Skeletal muscle satellite cell (primary cell): Measurements from ENCODE around the gene SCTR.

Source experiments
- H3K27me3 ChIP-seq: 2 replicates; pipeline ENCODE4 v1.7.0; 2013; ENCODE audit warnings: low read length; ENCODE audit not compliant: control insufficient read depth, insufficient read depth
- H3K36me3 ChIP-seq: 2 replicates; pipeline ENCODE4 v1.7.0; 2013; ENCODE audit warnings: mild to moderate bottlenecking, control low read depth, low read length; ENCODE audit not compliant: insufficient read depth
- H3K4me1 ChIP-seq: 2 replicates; pipeline ENCODE4 v1.7.0; 2013; ENCODE audit warnings: low read length; ENCODE audit not compliant: control insufficient read depth, insufficient read depth
- H3K4me2 ChIP-seq: 2 replicates; pipeline ENCODE4 v1.7.0; 2013; ENCODE audit warnings: mild to moderate bottlenecking, low read length
- H3K4me3 ChIP-seq: 2 replicates; pipeline ENCODE4 v1.7.0; 2013; ENCODE audit warnings: low read length
- H3K9ac ChIP-seq: 2 replicates; pipeline ENCODE4 v1.7.0; 2013; ENCODE audit warnings: mild to moderate bottlenecking, low read depth, low read length, moderate library complexity
- H3K9me3 ChIP-seq: replicated peaks from 2 replicates; pipeline ENCODE4 v1.7.0; 2013; ENCODE audit warnings: mild to moderate bottlenecking, control low read depth, low read length

SCTR gene

DNA sequence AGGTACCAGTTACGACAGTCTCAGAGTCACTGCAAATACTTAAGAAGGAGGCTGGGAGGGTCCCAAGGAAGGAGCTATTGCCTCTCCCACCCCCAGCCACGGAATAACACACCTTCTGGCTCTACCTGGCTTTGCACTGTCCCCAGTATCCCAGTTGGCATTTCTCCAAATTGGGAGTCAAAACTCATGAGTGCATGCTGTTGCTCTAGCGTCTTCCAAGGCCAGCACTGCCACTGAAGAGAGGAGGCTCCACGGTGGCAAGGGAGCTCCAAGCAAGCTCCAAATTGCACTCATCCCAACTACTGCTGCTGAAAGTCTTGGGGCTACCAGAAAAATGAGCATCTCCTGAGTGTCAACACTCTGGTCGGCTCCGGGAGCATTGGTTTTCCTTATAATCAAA lies 1.6 kb downstream of the SCTR start:
- H3K27me3 ChIP-seq, result peaks cover 58% of the 10 kb centered on the region

DNA sequence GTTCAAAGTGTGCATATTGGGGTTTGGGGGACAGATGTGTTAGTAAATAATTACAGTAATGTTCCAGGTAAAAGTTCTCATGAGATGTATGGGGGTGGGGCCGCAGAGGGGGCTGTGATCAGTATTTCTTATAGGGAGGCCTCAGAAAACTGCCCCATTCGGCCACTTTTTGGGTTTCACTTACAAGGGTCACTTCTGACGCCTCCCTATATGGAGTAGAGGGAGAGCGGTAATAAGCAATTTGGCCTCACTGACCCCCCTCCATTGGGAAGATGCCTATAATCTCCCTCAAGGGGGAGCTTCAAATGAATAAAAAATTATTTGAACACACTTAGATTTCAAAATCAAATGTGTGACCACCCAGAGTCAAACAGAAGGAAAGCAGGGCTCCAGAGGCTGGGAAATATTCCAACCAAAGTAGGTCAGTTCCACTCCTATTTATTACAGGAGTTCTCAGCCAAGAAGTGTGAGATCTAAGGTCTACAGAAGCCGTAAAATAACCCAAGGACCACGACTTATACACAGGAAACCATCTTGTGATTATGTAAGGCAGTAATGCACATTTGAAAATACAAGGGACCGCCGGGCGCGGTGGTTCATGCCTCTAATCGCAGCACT lies 2.7 kb downstream of the SCTR start:
- no peaks in the 10 kb centered on the region for H3K9me3 ChIP-seq
- no peak overlapping the region for H3K9ac ChIP-seq
- no peak overlapping the region for H3K4me2 ChIP-seq
- H3K4me3 ChIP-seq, result no peak overlapping the region
- no peaks in the 10 kb centered on the region for H3K36me3 ChIP-seq
- no peaks in the 10 kb centered on the region for H3K4me1 ChIP-seq
- H3K27me3 ChIP-seq, result peaks cover 47% of the 10 kb centered on the region

More for the DNA sequence above, 1.6 kb downstream of the SCTR start:
- no peaks in the 10 kb centered on the region for H3K4me1 ChIP-seq
- no peak overlapping the region for H3K4me3 ChIP-seq
- H3K4me2 ChIP-seq, result no peak overlapping the region
- no peak overlapping the region for H3K9ac ChIP-seq
- H3K9me3 ChIP-seq, result no peaks in the 10 kb centered on the region
- H3K36me3 ChIP-seq, result no peaks in the 10 kb centered on the region

DNA sequence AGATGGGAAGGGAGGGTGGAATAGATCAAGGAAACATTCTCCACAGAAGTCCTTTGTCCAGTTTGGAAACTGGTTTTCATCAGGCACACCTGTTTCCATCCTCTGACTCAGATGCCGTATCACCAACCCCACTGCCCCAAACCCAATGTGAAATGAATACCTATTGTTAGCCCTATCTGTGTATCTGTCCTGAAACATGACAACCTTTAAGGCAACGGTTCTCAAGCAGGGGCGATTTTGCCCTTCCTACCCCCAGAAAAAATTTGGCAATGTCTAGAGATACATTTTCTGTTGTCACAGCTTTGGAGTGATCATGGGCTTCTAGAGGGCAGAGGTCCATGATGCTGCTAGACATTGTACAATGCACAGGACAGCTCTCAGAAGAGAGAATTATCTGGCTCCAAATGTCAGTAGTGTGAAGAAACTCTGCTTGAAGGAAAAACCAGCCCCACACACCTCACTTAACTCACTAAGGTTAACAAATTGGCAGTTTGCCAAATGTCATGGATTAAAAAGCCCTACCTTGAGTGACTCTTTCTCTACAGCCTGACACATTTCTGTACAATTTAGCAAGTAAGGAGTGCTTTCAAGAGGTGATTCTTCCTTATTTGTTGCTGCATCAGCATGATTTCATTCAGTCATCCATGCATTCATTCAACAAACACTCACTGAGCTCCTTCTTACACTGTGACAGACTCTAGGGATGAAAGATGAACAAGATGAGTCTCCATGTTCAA lies 3.4 kb downstream of the SCTR start:
- Histone ChIP-seq H3K9me3 (no peaks in the 10 kb centered on the region), H3K27me3 (peaks cover 44% of the 10 kb centered on the region), H3K9ac (no peak overlapping the region), H3K4me1 (no peaks in the 10 kb centered on the region), H3K36me3 (no peaks in the 10 kb centered on the region), H3K4me3 (no peak overlapping the region), H3K4me2 (no peak overlapping the region)

DNA sequence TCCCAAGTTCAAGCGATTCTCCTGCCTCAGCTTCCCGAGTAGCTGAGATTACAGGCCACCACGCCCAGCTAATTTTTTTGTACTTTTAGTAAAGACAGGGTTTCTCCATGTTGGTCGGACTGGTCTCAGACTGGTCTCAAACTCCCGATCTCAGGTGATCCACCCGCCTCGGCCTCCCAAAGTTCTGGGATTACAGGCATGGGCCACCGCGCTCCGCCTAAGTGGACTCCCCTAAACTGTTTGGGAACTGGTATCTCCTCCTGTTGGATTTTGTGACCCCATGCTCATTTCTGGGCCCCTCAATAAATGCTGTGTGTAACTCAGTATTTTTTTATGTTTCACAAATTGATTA lies 5.2 kb downstream of the SCTR start:
- no peaks in the 10 kb centered on the region for H3K9me3 ChIP-seq
- H3K36me3 ChIP-seq, result no peaks in the 10 kb centered on the region
- peaks cover 40% of the 10 kb centered on the region for H3K27me3 ChIP-seq
- no peak overlapping the region for H3K4me3 ChIP-seq
- H3K9ac ChIP-seq, result no peak overlapping the region
- no peak overlapping the region for H3K4me2 ChIP-seq
- no peaks in the 10 kb centered on the region for H3K4me1 ChIP-seq

DNA sequence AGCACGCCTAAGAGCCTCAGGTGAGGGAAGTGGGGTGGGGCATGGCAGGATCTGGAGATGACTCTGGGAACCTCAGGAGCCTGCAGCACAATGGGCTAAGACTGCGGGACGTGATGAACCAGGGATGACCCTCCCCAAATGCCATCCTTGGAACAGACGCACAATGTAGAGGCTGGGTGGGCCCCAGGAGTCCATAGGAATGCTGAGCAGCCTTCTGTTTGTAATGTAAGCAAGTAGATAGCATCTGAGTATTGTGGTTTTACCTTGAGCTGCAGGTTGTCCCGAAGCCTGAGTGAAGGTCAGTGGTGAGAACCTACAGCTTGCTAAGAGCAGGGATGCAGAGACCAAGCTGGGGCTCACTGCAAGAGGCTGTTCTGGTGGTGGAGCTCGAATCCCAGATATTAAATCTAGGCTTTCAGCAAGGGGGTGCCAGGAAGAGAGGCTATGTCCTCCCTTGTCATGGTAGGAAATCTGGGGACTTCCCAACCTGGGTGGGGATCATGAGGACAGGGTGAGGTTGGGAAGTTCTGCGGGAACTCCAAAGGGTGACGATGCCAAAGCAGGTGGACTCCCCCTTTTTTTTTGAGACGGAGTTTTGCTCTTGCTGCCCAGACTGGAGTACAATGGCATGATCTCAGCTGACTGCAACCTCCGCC lies 5.8 kb downstream of the SCTR start:
- no peak overlapping the region for H3K9ac ChIP-seq
- H3K36me3 ChIP-seq, result no peaks in the 10 kb centered on the region
- no peak overlapping the region for H3K4me2 ChIP-seq
- no peaks in the 10 kb centered on the region for H3K9me3 ChIP-seq
- no peaks in the 10 kb centered on the region for H3K4me1 ChIP-seq
- no peak overlapping the region for H3K4me3 ChIP-seq
- peaks cover 38% of the 10 kb centered on the region for H3K27me3 ChIP-seq

DNA sequence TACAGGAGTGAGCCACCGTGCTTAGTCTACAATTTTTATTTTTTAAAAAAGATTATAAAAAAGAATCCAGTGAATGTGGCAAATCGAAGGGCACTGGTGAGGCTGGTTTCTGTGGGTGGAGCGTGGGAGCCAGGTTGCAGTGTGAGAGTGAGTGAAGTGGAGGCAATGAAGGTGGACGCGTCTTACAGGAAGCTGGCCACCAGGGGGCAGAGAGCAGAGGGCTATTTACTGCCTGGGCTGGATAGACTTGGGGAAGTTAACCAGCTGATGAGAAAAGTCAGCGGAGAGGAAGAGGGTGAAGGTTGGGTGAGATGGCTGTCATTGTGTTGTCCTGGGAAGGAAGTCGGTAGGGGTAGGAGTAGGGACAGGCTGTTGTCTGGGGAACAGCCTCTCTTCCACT lies 6.8 kb downstream of the SCTR start:
- no peaks in the 10 kb centered on the region for H3K36me3 ChIP-seq
- peaks cover 35% of the 10 kb centered on the region for H3K27me3 ChIP-seq
- no peaks in the 10 kb centered on the region for H3K9me3 ChIP-seq
- H3K4me1 ChIP-seq, result no peaks in the 10 kb centered on the region
- no peak overlapping the region for H3K9ac ChIP-seq
- H3K4me2 ChIP-seq, result no peak overlapping the region
- no peak overlapping the region for H3K4me3 ChIP-seq

DNA sequence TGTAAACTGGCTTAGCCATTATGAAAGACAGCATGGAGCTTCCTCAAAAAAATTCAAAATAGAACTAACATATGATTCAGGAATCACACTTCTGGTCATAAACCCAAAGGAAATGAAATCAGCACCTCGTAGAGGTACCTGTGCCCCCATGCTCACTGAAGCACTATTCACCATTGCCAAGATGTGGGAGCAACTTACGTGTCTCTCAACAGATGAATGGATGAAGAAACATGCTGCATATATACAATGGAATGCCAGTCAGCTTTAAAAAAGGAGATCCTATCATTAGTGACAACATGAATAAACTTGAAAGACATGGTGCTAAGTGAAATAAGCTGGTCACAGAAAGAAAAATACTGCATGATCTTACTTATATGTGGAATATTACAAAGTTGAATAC lies 8.2 kb downstream of the SCTR start:
- H3K4me3 ChIP-seq, result no peak overlapping the region
- H3K9me3 ChIP-seq, result no peaks in the 10 kb centered on the region
- no peak overlapping the region for H3K9ac ChIP-seq
- no peaks in the 10 kb centered on the region for H3K4me1 ChIP-seq
- no peak overlapping the region for H3K4me2 ChIP-seq
- H3K36me3 ChIP-seq, result no peaks in the 10 kb centered on the region
- H3K27me3 ChIP-seq, result peaks cover 32% of the 10 kb centered on the region

DNA sequence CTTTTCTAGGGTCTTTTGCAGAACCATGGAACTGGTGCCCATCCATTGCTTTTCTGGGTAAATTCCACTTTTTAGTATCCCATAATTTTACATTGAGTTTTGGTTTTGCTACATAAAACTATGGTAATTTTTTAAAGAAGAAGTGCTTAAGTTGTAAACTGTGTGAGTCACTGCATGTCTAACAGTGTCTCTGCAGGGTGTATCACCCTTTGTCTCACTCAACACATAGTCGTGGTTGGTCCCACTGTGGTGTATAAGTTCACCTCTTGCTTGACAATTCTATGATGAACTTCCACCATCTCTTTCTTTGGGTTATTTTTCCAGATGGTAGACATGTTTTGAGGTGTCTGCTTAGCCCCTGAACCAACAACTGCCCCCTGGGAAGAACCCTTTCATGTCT lies 10.5 kb downstream of the SCTR start:
- no peaks in the 10 kb centered on the region for H3K4me1 ChIP-seq
- no peaks in the 10 kb centered on the region for H3K9me3 ChIP-seq
- no peak overlapping the region for H3K4me2 ChIP-seq
- H3K27me3 ChIP-seq, result peaks cover 32% of the 10 kb centered on the region
- no peak overlapping the region for H3K4me3 ChIP-seq
- H3K9ac ChIP-seq, result no peak overlapping the region
- no peaks in the 10 kb centered on the region for H3K36me3 ChIP-seq

DNA sequence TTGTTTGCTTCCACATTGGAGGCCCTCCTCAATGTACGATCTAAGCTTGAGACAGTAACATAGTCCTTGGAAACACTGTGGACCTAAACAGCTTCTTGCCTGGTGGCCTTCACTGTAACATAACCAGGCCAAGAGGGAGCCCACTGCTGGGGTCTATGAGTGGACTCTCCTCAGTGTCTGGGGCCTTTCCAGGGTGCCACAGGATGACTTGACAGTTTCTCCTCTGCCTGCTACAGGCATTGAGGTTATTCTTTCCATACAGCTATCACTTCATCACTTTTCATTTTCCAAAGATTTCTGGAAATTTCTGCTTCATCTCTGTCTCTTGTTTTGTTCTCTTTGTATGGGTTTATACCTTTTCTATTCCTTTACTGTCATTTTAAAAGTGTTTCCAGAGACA lies 11.3 kb downstream of the SCTR start:
- H3K4me1 ChIP-seq, result no peaks in the 10 kb centered on the region

DNA sequence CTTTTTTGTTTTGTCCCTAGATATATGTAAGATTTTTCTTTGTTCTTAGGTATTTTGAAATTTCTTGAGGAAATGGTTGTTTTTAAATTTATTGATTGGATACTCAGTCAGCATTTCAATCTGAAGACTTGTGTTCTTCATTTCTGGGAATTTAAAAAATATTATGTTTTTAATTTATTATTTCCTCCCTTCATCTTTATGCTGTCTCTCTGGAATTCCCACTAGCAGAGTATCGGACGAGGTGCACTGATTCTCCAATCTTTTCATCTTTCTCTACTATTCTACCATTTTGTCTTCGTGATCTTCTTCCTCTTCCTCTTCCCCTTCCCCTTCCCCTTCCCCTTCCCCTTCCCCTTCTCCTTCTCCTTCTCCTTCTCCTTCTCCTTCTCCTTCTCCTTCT lies 12.3 kb downstream of the SCTR start:
- Histone ChIP-seq H3K4me2 (no peak overlapping the region), H3K9me3 (no peaks in the 10 kb centered on the region), H3K36me3 (no peaks in the 10 kb centered on the region), H3K4me1 (no peaks in the 10 kb centered on the region), H3K9ac (no peak overlapping the region), H3K4me3 (no peak overlapping the region), H3K27me3 (peaks cover 32% of the 10 kb centered on the region)

More for the DNA sequence above, 11.3 kb downstream of the SCTR start:
- Histone ChIP-seq H3K4me3 (no peak overlapping the region), H3K9me3 (no peaks in the 10 kb centered on the region), H3K36me3 (no peaks in the 10 kb centered on the region), H3K4me2 (no peak overlapping the region), H3K9ac (no peak overlapping the region), H3K27me3 (peaks cover 32% of the 10 kb centered on the region)

DNA sequence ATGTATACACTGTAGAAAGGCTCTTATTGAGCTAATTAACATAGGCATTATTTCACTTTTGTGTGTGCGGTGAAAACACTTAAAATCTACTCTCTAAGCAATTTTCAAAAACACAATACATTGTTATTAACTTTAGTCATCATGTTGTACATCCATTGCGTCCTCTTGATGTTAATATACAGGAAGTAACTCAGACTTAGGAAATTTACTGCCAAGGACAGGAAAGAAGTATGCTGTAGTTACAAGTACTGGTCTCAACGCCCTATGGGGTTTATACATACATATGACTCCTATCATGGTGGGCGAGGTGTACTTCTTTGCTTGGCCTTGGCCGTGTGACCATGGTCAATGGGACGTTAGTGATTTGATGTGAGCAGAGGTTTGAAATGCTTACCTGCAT lies 15.5 kb downstream of the SCTR start:
- Histone ChIP-seq H3K4me3 (no peak overlapping the region), H3K36me3 (no peaks in the 10 kb centered on the region), H3K27me3 (peaks cover 13% of the 10 kb centered on the region), H3K9me3 (no peaks in the 10 kb centered on the region), H3K9ac (no peak overlapping the region), H3K4me1 (no peaks in the 10 kb centered on the region), H3K4me2 (no peak overlapping the region)

DNA sequence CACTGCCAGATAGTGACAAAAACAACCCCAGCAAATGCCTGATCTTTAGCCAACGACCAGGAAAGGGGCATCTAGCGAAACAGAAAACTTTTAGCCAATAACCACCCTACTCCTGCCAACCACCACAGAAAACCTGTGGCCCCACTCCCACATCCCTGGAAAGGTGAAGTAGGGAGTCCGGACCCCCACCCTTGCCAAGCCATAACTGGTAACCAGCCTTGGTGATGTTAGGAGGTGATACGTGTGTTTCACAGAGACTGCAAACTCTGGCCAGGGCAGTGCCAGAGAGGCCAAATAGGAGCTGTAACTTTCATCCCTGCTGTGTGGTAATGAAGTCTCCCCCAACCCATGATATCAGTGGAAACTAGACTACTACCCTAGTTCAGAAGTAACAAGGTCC lies 27.6 kb downstream of the SCTR start:
- no peak overlapping the region for H3K9ac ChIP-seq
- H3K9me3 ChIP-seq, result no peaks in the 10 kb centered on the region
- H3K4me3 ChIP-seq, result no peak overlapping the region
- H3K27me3 ChIP-seq, result peaks cover 27% of the 10 kb centered on the region
- no peak overlapping the region for H3K4me2 ChIP-seq
- H3K4me1 ChIP-seq, result peaks cover 9% of the 10 kb centered on the region
- H3K36me3 ChIP-seq, result no peaks in the 10 kb centered on the region
